HG02642 (cell line): ENCODE results near the gene TRIM13.

Experiments used
- ATAC-seq: cut with Tn5 transposase; IDR thresholded peaks from one replicate; pipeline ENCODE4 v1.9.1; 2021; ENCODE audit warnings: mild to moderate bottlenecking; ENCODE audit not compliant: unreplicated experiment, poor library complexity

Gene TRIM13

GRCh38 chr13:49995625-49996101 lies 1.2 kb upstream of the TRIM13 start:
- ATAC-seq = no peak

- ATAC-seq = peak; percentile 65
These were observed 504 bp upstream of the TRIM13 start for GRCh38 chr13:49996161-49996915.

- no peak for ATAC-seq
These were observed 1.1 kb downstream of the TRIM13 start for GRCh38 chr13:49997955-49998354.

DNA sequence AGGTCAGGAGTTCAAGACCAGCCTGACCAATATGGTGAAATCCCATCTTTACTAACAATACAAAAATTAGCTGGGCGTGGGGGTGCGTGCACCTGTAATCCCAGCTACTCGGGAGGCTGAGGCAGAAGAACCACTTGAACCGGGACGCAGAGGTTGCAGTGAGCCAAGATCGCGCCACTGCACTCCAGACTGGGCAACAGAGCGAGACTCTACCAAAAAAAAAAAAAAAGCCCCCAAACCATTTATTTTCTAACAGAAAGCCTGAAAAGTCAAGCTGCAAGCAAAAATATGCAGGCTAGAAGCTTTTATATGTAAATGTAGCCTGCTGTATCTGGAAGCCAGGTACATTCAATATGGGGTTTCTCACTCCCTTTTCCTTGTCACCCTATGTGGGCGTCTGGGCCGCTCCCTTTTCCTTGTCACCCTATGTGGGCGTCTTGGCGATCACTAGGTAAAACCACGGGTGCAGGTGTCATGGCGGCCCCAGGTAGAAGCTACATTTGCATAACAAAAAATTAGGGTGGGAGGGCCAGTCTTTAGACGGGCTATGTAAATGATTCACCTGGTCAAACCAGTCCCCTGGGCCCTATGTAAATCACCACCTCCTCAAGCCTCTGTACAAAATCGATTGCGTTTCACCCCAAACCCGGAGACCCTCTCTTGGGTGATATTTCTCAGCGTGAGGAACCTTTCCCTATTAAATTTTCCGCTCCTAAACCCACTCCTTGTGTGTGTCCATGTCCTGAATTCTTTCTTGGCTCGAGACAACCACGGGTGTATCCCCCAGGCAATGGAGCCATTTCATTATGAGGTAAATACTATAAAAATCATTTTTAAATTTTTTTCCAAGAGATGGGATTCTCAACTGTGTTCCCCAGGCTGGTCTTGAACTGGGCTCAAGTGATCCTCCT lies 2.1 kb downstream of the TRIM13 start:
- ATAC-seq = no peak

DNA sequence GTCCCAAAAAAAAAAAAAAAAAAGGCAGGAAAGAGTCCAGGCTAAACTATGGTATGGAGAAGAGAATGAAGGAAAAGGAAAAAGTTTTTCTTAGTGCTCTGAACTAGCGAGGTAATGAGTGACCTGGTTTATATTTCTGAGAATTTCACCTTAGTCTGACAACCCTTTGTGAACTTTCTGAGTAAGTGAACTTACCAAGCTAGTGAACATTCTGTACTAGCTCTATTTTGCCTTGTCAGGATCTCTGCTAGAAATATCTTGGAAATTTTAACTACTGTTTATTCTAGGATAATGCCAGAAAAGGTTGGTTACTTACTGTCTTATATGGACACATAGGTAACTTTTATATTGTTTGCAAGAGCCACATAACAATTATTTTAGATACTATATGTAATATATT lies 4.4 kb downstream of the TRIM13 start:
- no peak for ATAC-seq

- ATAC-seq = no peak
These were observed 9.7 kb downstream of the TRIM13 start for GRCh38 chr13:50006426-50007135.

- ATAC-seq = no peak
These were observed 14.6 kb downstream of the TRIM13 start for GRCh38 chr13:50011461-50011860.

DNA sequence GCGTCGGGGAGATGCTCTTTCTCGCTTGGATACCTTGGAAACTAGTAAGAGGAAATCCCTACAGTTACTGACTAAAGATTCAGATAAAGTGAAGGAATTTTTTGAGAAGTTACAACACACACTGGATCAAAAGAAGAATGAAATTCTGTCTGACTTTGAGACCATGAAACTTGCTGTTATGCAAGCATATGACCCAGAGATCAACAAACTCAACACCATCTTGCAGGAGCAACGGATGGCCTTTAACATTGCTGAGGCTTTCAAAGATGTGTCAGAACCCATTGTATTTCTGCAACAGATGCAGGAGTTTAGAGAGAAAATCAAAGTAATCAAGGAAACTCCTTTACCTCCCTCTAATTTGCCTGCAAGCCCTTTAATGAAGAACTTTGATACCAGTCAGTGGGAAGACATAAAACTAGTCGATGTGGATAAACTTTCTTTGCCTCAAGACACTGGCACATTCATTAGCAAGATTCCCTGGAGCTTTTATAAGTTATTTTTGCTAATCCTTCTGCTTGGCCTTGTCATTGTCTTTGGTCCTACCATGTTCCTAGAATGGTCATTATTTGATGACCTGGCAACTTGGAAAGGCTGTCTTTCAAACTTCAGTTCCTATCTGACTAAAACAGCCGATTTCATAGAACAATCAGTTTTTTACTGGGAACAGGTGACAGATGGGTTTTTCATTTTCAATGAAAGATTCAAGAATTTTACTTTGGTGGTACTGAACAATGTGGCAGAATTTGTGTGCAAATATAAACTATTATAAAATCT lies 15.7 kb downstream of the TRIM13 start:
- ATAC-seq = no peak

- no peak for ATAC-seq
These were observed 17.5 kb downstream of the TRIM13 start for GRCh38 chr13:50014386-50014785.

- no peak for ATAC-seq
These were observed 18.4 kb downstream of the TRIM13 start, which contains the start of gene KCNRG for GRCh38 chr13:50015258-50015657. Gene KCNRG, plus strand, starts transcription at chr13:50015444. Its CDS starts 50 bp downstream, at chr13:50015494.

- ATAC-seq = no peak
These were observed 18.9 kb downstream of the TRIM13 start for GRCh38 chr13:50015750-50016149.

GRCh38 chr13:50016444-50016843 lies 19.6 kb downstream of the TRIM13 start:
- no peak for ATAC-seq

- no peak for ATAC-seq
These were observed 21.0 kb downstream of the TRIM13 start for GRCh38 chr13:50017819-50018218.

- ATAC-seq = no peak
These were observed 28.6 kb downstream of the TRIM13 start for GRCh38 chr13:50025436-50025835.

GRCh38 chr13:50026788-50027473 lies 30.1 kb downstream of the TRIM13 start:
- peak; percentile 99 for ATAC-seq

- no peak for ATAC-seq
These were observed 33.5 kb downstream of the TRIM13 start for GRCh38 chr13:50030315-50030714.

GRCh38 chr13:50033725-50034124 lies 36.9 kb downstream of the TRIM13 start:
- no peak for ATAC-seq

- ATAC-seq = no peak
These were observed 40.9 kb downstream of the TRIM13 start for GRCh38 chr13:50037788-50038187.

DNA sequence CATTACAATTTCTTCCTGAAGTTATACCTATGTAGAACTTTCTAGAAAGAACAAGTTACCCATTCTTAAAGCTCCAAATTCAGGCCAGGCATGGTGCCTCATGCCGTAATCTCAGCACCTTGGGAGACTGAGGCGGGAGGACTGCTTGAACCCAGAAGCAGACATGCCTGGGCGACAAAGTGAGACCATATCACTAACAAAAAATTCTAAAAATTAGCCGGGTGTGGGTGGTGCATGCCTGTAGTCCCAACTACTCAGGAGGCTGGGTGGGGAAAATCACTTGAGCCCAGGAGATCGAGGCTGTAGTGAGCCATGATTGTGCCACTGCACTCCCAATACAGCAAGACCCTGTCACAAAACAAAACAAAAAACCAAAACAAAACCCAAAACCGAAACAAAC lies 41.4 kb downstream of the TRIM13 start:
- ATAC-seq = no peak
